HepG2 (cell line): ENCODE measurements around the gene TUT7. TPM values are rescaled to one million over a fixed set of nuclear protein-coding genes. Genes with fewer than 3 reads are reported as not detected.
A peak's percentile ranks its signal among the peaks of the same experiment; 100 is the strongest.

Experiments
- ARNTL ChIP-seq: sonication (generic); formaldehyde crosslinking; IDR thresholded peaks from 2 replicates; pipeline ENCODE4 v1.4.0; 2020; ENCODE audit warnings: mild to moderate bottlenecking, missing genetic modification reagents
- GATAD2A ChIP-seq: IDR thresholded peaks from 2 replicates; pipeline ENCODE4 v1.6.1; 2016
- IRF9 ChIP-seq: sonication (generic); formaldehyde crosslinking; IDR thresholded peaks from 2 replicates; pipeline ENCODE4 v1.8.0; 2022; ENCODE audit warnings: missing genetic modification reagents, mild to moderate bottlenecking, borderline replicate concordance
- MLX ChIP-seq: IDR thresholded peaks from 2 replicates; pipeline ENCODE4 v1.6.1; 2016
- NFAT5 ChIP-seq: sonication (generic); formaldehyde crosslinking; IDR thresholded peaks from 2 replicates; pipeline ENCODE4 v1.4.0; 2020; ENCODE audit warnings: missing genetic modification reagents
- NPAS2 ChIP-seq: sonication (generic); formaldehyde crosslinking; IDR thresholded peaks from 2 replicates; pipeline ENCODE4 v1.8.0; 2022; ENCODE audit warnings: mild to moderate bottlenecking, missing genetic modification reagents, borderline replicate concordance
- PHF5A ChIP-seq: IDR thresholded peaks from one replicate; pipeline ENCODE4 v1.6.1; 2018; ENCODE audit warnings: low read depth, missing genetic modification reagents; ENCODE audit not compliant: unreplicated experiment
- TCF12 ChIP-seq, 2 experiments: fragments of 450-650 bp in 1 of 2; sonication (generic) in 1 of 2; formaldehyde crosslinking in 1 of 2; IDR thresholded peaks; 2 replicates each; pipeline versions ENCODE4 v1.6.1 to v1.8.0; 2017 to 2022; ENCODE audit warnings: antibody characterized with exemption in 1 of 2, mild to moderate bottlenecking in 1 of 2, missing genetic modification reagents in 1 of 2, moderate library complexity in 1 of 2
- THRA ChIP-seq: sonication (generic); formaldehyde crosslinking; IDR thresholded peaks from 2 replicates; pipeline ENCODE4 v1.4.0; 2020; ENCODE audit warnings: missing genetic modification reagents, borderline replicate concordance
- ZNF33A ChIP-seq: sonication (generic); formaldehyde crosslinking; IDR thresholded peaks from 2 replicates; pipeline ENCODE4 v1.5.1; 2020; ENCODE audit warnings: missing genetic modification reagents, mild to moderate bottlenecking, moderate library complexity, borderline replicate concordance
- ZNF484 ChIP-seq: sonication (generic); formaldehyde crosslinking; IDR thresholded peaks from 2 replicates; pipeline ENCODE4 v1.5.1; 2020; ENCODE audit warnings: mild to moderate bottlenecking, low read depth, missing genetic modification reagents, borderline replicate concordance
- ZNF792 ChIP-seq: IDR thresholded peaks from 2 replicates; pipeline ENCODE4 v1.6.1; 2016
- polyA plus RNA-seq, 8 experiments: library from polyadenylated mRNA; depleted of rRNA in 3 of 8; stranded (reverse) in 7 of 8; unstranded in 1 of 8; fragments of >200 nt; fragmentation: Illumina TruSeq in 4 of 8; extraction: Trizol in 4 of 8; gene quantifications; 2 replicates each; pipeline versions ENCODE4 v1.2.1 to v1.2.3, GENCODE V29; 2011 to 2016; ENCODE audit warnings: low read depth in 4 of 8, missing spikeins in 1 of 8, mixed read lengths in 1 of 8; ENCODE audit not compliant: insufficient read depth in 1 of 8
- total RNA-seq, 5 experiments: library from RNA; depleted of rRNA; stranded (reverse); fragments of >200 nt; fragmentation: Illumina TruSeq; extraction: Trizol; gene quantifications; 2 replicates each; pipeline ENCODE4 v1.2.3, GENCODE V29; 2016; ENCODE audit warnings: low read depth in 1 of 5
- TF ChIP-seq, protein P1 (sequence below): sonication (generic); formaldehyde crosslinking; conservative IDR thresholded peaks from 2 replicates; pipeline ENCODE4 v1.8.0; 2022; ENCODE audit warnings: low read depth, missing genetic modification reagents
- TF ChIP-seq, protein P2 (sequence below): sonication (generic); formaldehyde crosslinking; IDR thresholded peaks from 2 replicates; pipeline ENCODE4 v1.9.0; 2021; ENCODE audit warnings: missing genetic modification reagents, borderline replicate concordance

Gene TUT7
- total and polyA plus RNA-seq, 2 of the 13 experiments (the other 11 are each of a cell fraction or from before 2014, with no cell fraction given) = 12.0 to 19.4 TPM

DNA sequence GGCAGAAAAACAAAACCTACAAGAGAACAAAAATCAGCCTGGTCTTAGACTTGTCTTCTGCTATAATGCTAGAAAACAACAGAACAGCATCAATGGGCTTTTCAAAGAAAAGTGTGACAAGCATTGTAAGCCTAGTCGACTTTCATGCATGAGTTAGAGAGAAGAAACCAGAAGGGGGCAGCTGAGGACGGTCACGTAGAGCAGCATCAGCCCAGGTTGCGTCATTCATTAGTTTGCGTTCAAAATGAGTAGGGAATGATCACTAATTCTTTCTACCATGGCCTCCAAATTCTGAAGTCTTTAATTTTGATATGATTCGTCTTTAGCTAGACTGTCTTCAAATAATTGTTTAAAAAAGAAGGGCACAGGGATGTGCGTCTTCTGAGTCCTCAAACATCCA, 67.2 kb downstream of the TUT7 start (continued):
- TF ChIP-seq, protein P1, sequence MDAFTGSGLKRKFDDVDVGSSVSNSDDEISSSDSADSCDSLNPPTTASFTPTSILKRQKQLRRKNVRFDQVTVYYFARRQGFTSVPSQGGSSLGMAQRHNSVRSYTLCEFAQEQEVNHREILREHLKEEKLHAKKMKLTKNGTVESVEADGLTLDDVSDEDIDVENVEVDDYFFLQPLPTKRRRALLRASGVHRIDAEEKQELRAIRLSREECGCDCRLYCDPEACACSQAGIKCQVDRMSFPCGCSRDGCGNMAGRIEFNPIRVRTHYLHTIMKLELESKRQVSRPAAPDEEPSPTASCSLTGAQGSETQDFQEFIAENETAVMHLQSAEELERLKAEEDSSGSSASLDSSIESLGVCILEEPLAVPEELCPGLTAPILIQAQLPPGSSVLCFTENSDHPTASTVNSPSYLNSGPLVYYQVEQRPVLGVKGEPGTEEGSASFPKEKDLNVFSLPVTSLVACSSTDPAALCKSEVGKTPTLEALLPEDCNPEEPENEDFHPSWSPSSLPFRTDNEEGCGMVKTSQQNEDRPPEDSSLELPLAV (CRISPR knock-in tag) = no peak
- TF ChIP-seq ZNF33A (CRISPR knock-in tag) (no peak), ZNF792 (CRISPR knock-in tag) (no peak), PHF5A (CRISPR knock-in tag) (no peak), GATAD2A (CRISPR knock-in tag) (0 out of 2 replicates have a peak, but pooled peaks have one; percentile 44), ARNTL (CRISPR knock-in tag) (no peak), NPAS2 (CRISPR knock-in tag) (no peak), THRA (peak; percentile 67; the same call in 1 of the 2 replicates), ZNF484 (CRISPR knock-in tag) (no peak), TCF12 (IDR thresholded peaks at IDR 0.05) (no peak), TCF12 (CRISPR knock-in tag; IDR thresholded peaks at IDR 0.05) (no peak), IRF9 (CRISPR knock-in tag) (no peak), MLX (CRISPR knock-in tag) (no peak), NFAT5 (CRISPR knock-in tag) (no peak)
- TF ChIP-seq, protein P2, sequence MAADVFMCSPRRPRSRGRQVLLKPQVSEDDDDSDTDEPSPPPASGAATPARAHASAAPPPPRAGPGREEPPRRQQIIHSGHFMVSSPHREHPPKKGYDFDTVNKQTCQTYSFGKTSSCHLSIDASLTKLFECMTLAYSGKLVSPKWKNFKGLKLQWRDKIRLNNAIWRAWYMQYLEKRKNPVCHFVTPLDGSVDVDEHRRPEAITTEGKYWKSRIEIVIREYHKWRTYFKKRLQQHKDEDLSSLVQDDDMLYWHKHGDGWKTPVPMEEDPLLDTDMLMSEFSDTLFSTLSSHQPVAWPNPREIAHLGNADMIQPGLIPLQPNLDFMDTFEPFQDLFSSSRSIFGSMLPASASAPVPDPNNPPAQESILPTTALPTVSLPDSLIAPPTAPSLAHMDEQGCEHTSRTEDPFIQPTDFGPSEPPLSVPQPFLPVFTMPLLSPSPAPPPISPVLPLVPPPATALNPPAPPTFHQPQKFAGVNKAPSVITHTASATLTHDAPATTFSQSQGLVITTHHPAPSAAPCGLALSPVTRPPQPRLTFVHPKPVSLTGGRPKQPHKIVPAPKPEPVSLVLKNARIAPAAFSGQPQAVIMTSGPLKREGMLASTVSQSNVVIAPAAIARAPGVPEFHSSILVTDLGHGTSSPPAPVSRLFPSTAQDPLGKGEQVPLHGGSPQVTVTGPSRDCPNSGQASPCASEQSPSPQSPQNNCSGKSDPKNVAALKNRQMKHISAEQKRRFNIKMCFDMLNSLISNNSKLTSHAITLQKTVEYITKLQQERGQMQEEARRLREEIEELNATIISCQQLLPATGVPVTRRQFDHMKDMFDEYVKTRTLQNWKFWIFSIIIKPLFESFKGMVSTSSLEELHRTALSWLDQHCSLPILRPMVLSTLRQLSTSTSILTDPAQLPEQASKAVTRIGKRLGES (CRISPR knock-in tag) = no peak
